Subcutaneous abdominal adipose tissue (tissue), 5 donors: Measurements from ENCODE around the gene MTCL1.

ENCODE experiments used
- H3K27ac ChIP-seq: one replicate; pipeline ENCODE4 v1.7.0; 2013; ENCODE audit warnings: low read depth, mild to moderate bottlenecking, inconsistent platforms, low read length, moderate library complexity
- H3K27me3 ChIP-seq, 5 donors: one replicate each; pipeline ENCODE4 v1.7.0; 2013; ENCODE audit warnings: low read length in 5 of 5, inconsistent platforms in 1 of 5; ENCODE audit not compliant: control insufficient read depth in 5 of 5, insufficient read depth in 4 of 5
- H3K36me3 ChIP-seq, 5 donors: one replicate each; pipeline ENCODE4 v1.7.0; 2013; ENCODE audit warnings: low read length in 5 of 5; ENCODE audit not compliant: control insufficient read depth in 5 of 5, insufficient read depth in 5 of 5
- H3K4me1 ChIP-seq, 5 donors: one replicate each; pipeline ENCODE4 v1.7.0; 2013; ENCODE audit warnings: low read length in 5 of 5, mild to moderate bottlenecking in 3 of 5, moderate library complexity in 1 of 5; ENCODE audit not compliant: control insufficient read depth in 5 of 5, insufficient read depth in 5 of 5
- H3K4me3 ChIP-seq, 5 donors: one replicate each; pipeline ENCODE4 v1.7.0; 2013; ENCODE audit warnings: low read length in 5 of 5, low read depth in 1 of 5
- H3K9ac ChIP-seq, 5 donors: one replicate each; pipeline ENCODE4 v1.7.0; 2013; ENCODE audit warnings: low read length in 5 of 5, mild to moderate bottlenecking in 4 of 5, moderate library complexity in 3 of 5
- H3K9me3 ChIP-seq, 5 donors: one replicate each; pipeline ENCODE4 v1.7.0; 2013; ENCODE audit warnings: low read length in 5 of 5; ENCODE audit not compliant: control insufficient read depth in 5 of 5
- donor health status: healthy.
- donor health status: healthy.
- donor health status: healthy.
- donor health status: healthy.
- donor health status: healthy.

Gene MTCL1

DNA sequence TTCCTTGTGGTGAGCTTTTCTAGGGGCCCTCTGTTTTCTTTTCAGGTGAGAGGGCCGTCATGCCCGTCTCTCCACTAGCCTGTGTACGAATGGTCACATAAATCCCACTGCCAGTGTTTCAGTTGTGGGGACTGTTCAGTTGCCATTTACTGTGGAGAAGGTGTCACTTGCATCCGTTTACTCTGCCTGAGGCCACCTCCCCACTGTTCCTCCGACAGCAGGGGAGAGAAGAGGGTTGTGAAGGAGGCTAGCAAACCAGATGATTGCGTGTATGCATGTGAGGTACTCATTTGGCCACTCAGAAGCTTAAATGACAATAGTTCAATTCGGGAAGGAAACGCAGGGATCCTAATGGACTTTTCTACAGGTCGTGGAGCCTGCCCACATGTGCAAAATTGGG lies 3.3 kb downstream of the MTCL1 start:
- Histone ChIP-seq H3K27me3 (peaks cover 4 to 11% (median 7%) of the 10 kb centered on the region in 5 donors), H3K4me1 (peaks cover 0 to 28% (median 22%) of the 10 kb centered on the region in 5 donors), H3K9me3 (no peaks in the 10 kb centered on the region), H3K9ac (no peak overlapping the region), H3K36me3 (no peaks in the 10 kb centered on the region), H3K27ac (no peak overlapping the region), H3K4me3 (no peak overlapping the region)

- no peaks in the 10 kb centered on the region for H3K9me3 ChIP-seq
- peaks cover 0 to 7% (median 4%) of the 10 kb centered on the region in 5 donors for H3K27me3 ChIP-seq
- no peaks in the 10 kb centered on the region for H3K36me3 ChIP-seq
- no peak overlapping the region for H3K9ac ChIP-seq
- no peak overlapping the region for H3K4me3 ChIP-seq
- H3K4me1 ChIP-seq: peaks cover 0 to 20% (median 15%) of the 10 kb centered on the region in 5 donors
- no peak overlapping the region for H3K27ac ChIP-seq
These were observed 4.1 kb downstream of the MTCL1 start for GRCh38 chr18:8709248-8710059.

- H3K9ac ChIP-seq: no peak overlapping the region
- H3K4me1 ChIP-seq: peaks cover 0 to 7% (median 6%) of the 10 kb centered on the region in 5 donors
- no peaks in the 10 kb centered on the region for H3K9me3 ChIP-seq
- H3K4me3 ChIP-seq: no peak overlapping the region
- H3K27me3 ChIP-seq: peaks cover 0 to 5% (median 4%) of the 10 kb centered on the region in 5 donors
- H3K27ac ChIP-seq: no peak overlapping the region
- H3K36me3 ChIP-seq: no peaks in the 10 kb centered on the region
These were observed 6.4 kb downstream of the MTCL1 start for GRCh38 chr18:8711736-8712135.

DNA sequence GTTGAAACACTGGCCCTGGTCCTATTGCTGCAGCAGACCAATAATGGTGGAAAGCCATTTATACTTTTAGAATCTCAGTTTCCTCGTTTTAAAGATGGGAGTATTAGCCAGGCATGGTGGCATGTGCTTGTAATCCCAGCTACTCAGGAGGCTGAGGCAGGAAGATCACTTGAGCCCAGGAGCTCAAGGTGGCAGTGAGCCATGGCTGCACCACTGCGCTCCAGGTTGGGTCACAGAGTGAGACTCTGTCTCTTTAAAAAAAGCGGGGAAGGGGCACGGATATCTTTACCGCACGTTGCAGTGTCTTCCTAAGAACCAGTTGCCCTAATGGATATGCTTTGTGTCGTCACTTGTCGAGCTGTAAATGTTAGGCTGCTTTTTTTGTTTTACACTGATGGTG lies 8.3 kb downstream of the MTCL1 start:
- Histone ChIP-seq H3K9me3 (no peaks in the 10 kb centered on the region), H3K27ac (no peak overlapping the region), H3K27me3 (peaks cover 0 to 3% (median 0%) of the 10 kb centered on the region in 5 donors), H3K36me3 (no peaks in the 10 kb centered on the region), H3K4me3 (no peak overlapping the region), H3K4me1 (no peaks in the 10 kb centered on the region), H3K9ac (no peak overlapping the region)

GRCh38 chr18:8715599-8715998 lies 10.2 kb downstream of the MTCL1 start:
- H3K9ac ChIP-seq: no peak overlapping the region
- H3K4me1 ChIP-seq: no peaks in the 10 kb centered on the region
- no peaks in the 10 kb centered on the region for H3K9me3 ChIP-seq
- H3K27ac ChIP-seq: no peak overlapping the region
- H3K27me3 ChIP-seq: peaks cover 0 to 2% (median 0%) of the 10 kb centered on the region in 5 donors
- no peak overlapping the region for H3K4me3 ChIP-seq
- H3K36me3 ChIP-seq: no peaks in the 10 kb centered on the region

- Histone ChIP-seq H3K9me3 (no peaks in the 10 kb centered on the region), H3K27me3 (peaks cover 0 to 2% (median 0%) of the 10 kb centered on the region in 5 donors), H3K27ac (no peak overlapping the region), H3K4me1 (no peaks in the 10 kb centered on the region), H3K36me3 (no peaks in the 10 kb centered on the region), H3K9ac (no peak overlapping the region), H3K4me3 (no peak overlapping the region)
These were observed 11.8 kb downstream of the MTCL1 start for GRCh38 chr18:8717011-8717770.

GRCh38 chr18:8718401-8718913 lies 13.1 kb downstream of the MTCL1 start:
- Histone ChIP-seq H3K4me3 (no peak overlapping the region), H3K9me3 (no peaks in the 10 kb centered on the region), H3K9ac (no peak overlapping the region), H3K4me1 (no peaks in the 10 kb centered on the region), H3K36me3 (no peaks in the 10 kb centered on the region), H3K27me3 (peaks cover 0 to 2% (median 0%) of the 10 kb centered on the region in 5 donors), H3K27ac (no peak overlapping the region)

DNA sequence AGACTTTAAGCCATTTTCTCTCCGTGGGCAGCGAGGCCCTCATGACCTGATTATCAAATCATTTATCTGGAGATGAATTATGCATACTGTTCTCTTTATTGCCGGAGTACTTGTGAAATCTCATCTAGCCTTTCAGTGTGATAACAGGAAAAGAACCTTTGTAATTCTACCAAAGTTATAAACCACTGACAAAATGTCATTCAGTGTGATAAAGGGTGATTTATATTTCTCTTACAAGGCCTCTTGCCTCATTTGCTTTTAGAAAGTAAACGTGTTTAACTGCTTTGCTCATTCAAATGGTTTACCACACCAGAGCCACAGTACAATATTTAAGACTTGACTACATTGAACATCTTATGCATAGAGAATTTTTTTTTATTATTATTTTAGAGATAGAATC lies 13.8 kb downstream of the MTCL1 start:
- no peak overlapping the region for H3K27ac ChIP-seq

DNA sequence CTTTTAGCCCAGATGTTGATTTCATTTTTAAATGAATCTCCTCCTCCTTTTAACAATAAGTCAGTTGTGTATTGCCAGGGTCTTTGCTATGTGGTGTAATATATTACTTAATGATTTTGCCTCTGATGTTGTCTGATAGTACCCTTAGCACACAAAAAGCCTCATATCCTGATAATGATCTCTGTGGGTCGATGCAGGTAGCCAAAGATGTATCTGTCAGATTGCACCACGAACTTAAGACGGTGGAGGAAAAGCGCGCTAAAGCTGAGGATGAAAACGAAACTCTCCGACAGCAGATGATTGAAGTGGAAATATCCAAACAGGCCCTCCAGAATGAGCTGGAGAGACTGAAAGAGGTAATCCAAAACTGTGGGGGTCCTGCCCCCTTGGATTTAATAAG lies 14.8 kb downstream of the MTCL1 start:
- Histone ChIP-seq H3K4me3 (no peak overlapping the region), H3K27me3 (peaks cover 0 to 2% (median 0%) of the 10 kb centered on the region in 5 donors), H3K36me3 (no peaks in the 10 kb centered on the region), H3K9me3 (no peaks in the 10 kb centered on the region), H3K9ac (no peak overlapping the region), H3K4me1 (no peaks in the 10 kb centered on the region), H3K27ac (no peak overlapping the region)

More for the DNA sequence above, 13.8 kb downstream of the MTCL1 start:
- Histone ChIP-seq H3K27me3 (peaks cover 0 to 2% (median 0%) of the 10 kb centered on the region in 5 donors), H3K4me3 (no peak overlapping the region), H3K36me3 (no peaks in the 10 kb centered on the region), H3K4me1 (no peaks in the 10 kb centered on the region), H3K9ac (no peak overlapping the region), H3K9me3 (no peaks in the 10 kb centered on the region)
